ENCODE measurements around the gene FAM3A.

DNA sequence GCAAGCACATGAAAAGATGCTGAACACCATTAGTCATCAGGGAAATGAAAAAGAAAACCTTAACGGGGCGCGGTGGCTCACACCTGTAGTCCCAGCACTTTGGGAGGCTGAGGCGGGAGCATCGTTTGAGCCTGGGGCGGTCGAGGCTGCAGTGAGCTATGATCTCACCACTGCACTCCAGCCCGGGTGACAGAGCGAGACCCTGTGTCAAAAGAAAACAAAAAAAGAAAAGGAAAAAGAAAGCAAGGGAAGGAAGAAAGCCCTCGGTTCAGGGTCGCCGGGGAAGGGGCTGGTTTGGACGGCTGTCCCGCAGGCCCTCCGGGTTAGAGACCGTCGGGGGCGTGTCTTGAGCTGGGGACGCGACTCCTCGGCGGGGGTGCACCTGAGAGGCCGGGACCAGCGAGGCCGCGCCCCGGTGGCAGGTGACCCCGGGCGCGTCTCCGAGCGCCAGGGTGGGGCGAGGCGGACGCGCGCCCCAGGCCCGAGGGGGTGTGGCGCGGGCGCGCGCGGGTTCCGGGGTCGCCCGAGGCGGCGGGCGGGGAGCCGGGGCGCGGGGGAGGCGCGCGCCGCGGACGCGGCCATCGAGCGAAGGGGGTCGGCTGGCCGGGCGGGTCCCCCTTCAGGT, 58.4 kb downstream of the FAM3A start:
- no peak for TF ChIP-seq CTCF (IDR thresholded peaks at IDR 0.05; ENCODE audit: low read depth, low read length)
- TF ChIP-seq POLR2A (IDR thresholded peaks at IDR 0.05; ENCODE audit: extremely low read depth, insufficient read length), result no peak
- no peak for TF ChIP-seq MAX (IDR thresholded peaks at IDR 0.05; ENCODE audit: low read depth, low read length)
- no peak for TF ChIP-seq MYC (IDR thresholded peaks at IDR 0.05; ENCODE audit: low read depth, low read length)
